ENCODE measurements around the gene INPP5A.

INPP5A gene

DNA sequence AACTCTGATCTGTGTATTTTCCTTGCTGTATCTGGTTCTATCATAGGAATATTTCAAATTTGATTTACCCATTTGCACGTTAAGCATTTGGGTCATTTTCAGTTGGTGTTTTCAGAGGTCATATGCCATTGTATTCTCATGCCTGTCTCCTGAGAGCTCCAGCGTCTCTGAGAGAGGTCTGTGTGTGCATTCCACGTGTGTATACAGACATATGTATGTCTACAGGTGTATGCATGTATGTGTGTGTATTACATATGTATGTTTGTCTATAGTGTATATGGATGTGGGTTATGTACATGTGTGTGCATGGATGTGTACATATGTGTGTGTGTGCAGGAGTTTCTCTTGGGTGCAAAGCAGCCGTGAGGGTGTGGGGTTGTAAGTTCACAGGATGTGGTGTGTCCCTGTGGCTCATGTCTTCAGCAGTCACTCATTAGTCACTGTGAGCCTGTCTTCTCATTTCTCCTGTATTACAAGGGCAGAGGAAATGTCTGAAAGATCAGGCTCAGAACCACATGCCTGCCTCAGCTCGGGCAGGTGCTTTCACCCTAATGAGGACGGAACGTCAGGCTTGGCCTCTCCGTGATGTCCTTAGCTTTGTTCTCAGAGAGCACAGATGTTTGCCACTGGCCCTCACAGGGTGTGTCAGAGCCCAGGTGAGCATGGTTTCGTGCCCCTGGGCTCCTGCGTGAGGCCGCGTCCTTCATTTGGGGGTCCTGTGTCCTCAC lies 146.7 kb downstream of the INPP5A start:
- no peak for FAIRE-seq

DNA sequence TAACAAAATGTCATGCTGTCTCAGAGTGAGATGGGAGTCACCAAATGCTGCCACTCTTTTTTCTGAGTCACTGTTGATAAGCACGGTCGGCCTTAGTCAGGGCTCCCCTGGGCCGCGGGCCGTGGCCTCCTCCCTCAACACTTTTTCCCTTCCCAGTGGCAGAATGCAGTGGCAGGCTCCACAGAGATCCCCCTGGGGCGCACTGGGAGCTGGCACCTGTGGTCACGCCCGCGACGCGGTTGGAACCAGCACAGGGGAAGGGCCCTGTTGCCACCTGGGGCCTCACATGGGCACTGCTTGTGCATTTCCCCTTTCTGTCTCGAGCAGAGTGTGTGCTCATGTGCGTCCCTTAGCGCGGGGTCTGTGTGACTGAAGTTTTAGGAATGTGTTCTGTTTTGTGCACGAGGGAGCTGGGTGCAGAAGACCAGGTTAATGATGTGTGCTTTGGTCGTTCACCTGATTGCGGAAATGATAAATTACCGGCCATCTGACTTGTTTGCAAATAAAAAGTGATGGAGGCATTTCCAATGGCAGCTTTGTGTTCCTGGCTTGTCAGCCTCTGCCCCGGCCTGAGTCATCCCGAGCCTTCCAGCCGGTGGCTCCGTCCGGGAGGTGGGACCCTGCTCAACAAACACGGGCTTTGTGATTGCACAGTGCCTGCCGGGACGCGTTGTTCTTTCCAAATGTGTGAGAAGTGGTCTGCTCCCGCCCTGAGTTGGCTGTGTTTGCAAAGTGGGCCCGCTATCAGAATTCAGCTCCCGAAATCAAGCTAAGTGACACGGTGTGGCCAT lies 147.7 kb downstream of the INPP5A start:
- FAIRE-seq, result no peak

DNA sequence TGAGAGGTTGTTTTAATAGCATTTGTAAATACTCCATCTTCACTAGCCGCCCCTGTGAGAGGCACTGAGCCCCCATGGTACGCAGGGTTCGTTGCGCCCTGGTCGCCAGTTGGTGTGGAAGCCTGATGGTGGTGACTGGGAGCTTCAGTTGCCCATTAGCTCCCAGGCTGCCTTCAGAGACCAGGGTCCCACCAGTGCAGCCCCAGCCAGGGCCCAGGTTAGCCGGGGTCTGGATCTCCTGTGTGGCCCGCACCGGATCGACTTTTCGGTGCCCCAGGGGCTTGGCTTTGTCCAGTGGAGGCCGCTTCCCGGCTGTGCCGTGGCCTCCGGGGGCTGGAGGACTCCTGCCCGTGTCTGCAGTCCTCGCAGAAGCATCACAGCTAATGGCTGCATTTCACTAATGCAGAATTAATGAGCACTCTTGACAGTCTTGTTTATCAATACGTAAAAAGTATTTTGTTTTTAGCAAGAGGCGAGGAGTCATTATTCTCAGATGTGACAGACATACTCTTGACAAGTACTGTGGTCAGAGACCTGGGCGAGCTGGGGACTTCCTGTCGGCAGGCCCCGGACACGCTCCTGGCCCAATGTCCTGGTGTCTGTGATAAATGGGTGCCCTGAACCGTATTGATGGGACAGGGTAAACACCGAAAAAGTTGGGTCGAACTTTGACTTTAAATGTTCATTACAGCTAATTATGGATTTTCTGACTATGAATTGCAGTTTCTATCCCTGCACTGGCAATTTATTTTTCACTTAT lies 148.5 kb downstream of the INPP5A start:
- no peak for FAIRE-seq

DNA sequence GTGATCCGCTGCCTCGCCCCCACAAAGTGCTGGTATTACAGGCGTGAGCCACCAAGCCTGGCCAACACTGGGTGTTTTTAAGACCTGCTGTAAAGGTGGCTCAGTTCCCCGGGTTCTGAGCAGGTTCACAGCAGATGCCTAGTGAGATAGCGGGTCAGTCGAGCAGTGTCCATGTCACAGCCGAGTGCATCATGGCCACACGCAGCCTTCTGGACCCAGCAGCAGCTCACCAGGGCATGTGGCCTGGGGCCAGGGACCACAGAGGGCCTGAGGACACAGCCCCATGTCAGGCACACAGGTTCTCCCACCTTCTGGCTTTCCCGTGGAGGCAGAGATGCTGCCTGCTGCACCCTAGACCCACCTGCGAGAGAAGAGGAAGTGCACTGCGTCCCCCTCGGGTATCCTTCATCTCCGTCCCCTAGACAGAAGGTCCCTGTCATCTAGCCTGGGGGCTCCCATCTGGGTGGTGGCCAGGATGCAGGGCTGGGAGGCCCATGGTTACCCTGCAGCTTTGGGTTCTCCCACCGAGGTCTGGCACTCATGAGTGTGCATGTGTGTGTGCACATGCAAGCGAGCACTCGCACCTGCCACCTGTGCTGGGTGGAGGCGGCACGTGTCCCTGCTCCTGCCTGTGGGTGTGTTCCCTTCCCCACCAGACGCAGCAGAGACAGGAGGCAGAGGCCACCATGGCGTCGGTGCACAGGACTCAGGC lies 149.8 kb downstream of the INPP5A start:
- no peak for FAIRE-seq

DNA sequence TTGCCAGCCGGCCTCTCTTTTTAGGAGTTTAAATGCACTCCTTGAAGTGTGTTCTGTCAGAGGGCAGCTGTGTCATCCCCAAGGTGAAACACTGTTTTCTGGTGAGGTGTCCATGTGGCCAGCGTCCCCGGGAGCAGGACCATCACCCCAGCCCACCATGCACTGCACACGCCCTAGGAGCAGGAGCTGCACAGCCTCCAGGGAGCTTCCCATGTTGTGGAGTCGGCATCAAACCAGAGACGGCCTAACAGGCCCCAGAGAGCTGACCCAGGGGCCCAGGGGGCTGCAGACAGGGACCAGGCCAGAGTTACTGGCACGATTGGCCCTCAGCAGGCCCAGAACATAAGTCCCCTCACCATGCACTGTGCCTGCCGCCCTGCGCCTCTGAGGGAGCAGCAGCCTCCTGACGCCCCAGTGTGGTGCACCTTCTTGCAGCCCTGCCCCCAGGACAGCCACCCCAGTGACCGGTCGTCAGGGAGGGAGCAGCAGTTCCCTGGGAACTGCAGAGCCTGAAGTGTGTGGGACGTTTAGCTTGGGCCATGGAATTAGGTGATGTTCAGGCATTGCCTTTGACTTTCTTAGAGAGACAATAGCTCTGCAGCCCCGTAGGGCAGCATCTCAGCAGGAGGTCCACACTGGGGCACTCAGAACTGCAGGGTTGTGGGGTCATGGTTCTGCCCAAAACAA lies 150.4 kb downstream of the INPP5A start:
- FAIRE-seq, result no peak

DNA sequence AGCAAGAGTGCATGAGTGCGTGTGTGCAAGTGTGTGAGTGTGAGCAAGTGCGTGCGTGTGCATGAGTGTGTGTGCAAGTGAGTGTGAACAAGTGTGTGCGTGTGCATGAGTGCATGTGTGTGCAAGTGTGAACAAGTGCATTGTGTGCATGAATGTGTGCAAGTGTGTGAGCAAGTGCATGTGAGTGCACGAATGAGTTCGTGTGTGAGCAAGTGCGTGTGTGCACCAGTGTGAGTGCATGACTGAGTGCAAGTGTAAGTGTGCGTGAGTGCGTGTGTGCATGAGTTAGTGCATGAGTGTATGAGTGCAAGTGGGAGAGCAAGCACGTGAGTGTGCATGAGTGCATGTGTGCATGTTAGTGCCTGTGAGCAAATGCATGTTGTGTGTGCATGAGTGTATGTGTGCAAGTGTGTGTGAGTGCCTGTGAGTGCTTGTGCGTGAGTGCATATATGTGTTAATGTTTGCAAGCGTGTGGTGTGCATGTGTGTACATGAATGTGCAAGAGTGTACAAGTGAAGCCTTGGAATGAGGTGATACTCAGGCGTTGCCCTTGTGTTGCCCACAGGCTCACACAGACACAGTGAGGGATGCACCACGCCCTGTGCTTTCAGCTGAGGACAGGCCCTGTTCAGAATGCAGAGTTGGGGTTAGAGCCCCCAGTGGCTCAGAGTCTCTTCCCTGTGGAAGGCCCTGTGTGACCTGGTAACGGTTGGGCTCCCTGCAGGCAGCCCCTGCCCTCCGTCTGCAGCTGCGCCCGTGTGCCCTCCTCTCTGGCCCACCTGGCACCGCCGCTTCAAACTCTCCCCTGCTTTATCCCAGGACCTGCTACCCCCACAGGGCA lies 151.2 kb downstream of the INPP5A start:
- no peak for FAIRE-seq

DNA sequence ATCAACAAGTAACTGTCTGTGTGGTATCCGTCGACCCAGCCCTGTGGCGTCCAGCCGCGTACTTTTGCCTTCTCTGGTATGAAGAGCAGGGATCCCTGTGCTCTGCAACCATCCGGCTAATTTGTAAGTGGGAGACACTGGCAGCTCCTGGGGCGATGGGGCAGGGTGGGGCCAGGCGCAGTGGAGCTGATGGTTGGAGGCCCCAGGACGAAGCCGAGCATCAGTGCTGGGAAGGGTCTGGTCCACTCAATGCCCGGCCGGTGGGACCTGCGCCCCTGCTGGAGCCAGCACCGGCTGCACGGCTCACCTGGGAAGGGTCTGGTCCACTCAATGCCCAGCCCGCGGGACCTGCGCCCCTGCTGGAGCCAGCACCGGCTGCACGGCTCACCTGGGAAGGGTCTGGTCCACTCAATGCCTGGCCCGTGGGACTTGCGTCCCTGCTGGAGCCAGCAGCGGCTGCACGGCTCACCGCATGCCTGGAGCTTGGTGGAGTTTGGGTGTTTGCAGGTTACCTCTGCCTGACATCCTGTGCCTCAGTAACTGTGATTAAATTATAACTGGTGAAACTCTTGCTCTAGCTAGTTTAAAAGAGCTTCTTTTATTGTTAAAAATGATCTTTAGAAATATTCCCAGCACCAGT lies 152.3 kb downstream of the INPP5A start:
- no peak for FAIRE-seq

DNA sequence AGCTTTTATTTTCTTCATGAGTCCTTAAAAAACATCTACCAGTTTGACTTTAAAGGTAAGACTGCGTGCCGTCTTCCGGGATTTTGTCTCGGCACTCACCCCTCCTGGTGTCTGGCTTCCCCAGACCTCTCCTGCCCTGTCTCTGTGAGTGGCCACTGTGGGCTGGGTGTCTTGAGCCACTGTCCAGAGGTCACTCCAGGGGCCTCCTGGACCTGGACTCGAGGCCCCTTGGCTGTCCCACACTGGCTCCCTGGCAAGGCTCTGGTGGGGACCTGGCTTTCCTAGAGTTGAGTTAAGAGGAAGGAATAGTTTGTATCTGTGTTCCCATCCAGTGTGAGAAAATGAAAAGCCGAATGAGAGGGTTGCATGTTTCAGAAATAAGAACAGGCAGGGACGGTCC lies 152.8 kb downstream of the INPP5A start:
- FAIRE-seq, result no peak

DNA sequence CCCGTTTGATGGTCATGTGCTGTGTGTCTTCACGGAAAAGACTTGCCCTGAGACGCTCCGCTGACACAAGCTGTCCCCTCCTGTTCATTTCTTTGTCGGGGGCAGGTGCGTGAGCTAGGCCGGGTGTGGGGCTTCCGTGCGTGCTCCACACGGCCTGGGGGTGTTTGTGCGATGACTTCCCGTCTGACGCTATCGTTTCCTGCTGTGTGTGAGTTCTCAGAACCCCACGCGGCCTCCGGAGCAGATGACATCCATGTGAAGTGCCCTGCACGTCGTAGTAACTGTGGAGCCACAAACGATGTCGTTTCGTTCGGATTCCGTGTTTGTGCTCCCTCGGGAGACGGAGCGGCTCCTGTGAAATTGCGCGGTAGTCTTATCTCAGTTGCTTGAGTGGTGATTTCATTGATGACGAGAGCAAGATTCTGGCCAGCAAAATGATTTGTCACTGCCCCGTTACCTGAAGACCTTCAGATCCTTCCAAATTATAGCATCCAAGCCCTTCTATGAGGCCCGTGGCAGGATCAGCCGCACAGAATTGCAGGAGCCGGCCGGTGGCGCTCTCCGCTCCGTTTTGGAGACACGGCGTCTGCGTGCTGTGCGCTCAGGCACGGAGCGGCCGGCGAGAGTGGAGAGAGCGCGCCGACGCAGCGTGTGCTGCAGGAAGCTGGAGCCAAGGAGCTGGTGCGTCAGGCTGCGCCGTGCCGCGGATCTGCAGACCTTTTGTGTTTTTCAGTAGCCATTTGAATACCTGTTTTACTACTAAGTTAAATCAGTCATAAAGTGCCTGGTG lies 153.4 kb downstream of the INPP5A start:
- no peak for FAIRE-seq

DNA sequence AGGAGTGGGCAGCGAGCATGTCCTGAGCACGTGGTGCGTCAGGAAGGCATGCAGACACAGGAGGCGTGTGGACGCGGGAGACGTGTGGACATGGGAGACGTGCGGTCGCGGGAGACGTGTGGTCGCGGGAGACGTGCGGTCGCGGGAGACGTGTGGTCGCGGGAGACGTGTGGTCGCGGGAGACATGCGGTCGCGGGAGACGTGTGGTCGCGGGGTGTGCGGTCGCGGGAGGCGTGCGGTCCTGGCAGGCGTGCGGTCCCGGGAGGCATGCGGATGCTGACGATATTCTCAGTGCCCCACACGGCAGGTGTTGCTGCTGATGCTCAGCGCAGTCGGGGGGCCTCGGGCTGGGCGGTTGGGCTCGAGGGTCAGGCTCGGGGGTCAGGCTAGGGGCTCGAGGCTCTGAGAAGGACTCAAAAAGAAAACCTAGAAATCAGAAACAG lies 154.1 kb downstream of the INPP5A start:
- FAIRE-seq, result no peak

DNA sequence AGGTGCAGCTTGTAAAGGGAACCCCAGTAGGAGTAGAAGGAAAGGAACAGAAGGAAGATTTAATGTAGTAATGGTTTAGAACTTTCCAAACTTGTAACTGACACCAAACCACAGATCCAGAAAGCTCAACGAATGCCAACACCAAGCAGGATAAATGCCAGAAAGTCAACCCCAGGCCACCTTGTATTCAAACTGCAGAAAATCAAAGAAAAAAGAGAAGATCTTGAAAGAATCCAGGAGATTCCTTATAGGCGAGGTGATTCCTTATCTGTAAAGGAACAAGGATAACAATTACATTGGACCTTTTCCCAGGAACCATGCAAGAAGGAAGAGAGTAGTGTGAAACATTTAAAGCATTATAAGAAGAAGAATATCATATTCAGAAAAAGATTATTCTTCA lies 154.7 kb downstream of the INPP5A start:
- no peak for FAIRE-seq

DNA sequence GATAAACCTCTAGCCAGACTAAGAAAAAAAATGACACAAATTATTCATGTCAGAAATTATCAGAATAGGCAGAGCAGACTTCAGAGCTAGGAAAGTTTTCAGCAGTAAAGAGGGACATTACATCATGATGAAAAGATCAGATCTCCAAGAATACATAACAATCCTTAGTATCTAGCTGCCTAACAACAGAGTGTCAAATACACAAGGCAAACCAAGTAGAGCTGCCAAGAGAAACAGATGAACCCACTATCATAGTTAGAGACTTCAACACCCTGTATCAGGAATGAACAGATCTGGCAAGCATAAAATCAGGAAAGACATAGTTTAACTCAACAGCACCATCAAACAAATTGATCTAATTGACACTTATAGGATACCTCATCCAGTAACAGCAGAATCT lies 156.1 kb downstream of the INPP5A start:
- FAIRE-seq, result no peak

DNA sequence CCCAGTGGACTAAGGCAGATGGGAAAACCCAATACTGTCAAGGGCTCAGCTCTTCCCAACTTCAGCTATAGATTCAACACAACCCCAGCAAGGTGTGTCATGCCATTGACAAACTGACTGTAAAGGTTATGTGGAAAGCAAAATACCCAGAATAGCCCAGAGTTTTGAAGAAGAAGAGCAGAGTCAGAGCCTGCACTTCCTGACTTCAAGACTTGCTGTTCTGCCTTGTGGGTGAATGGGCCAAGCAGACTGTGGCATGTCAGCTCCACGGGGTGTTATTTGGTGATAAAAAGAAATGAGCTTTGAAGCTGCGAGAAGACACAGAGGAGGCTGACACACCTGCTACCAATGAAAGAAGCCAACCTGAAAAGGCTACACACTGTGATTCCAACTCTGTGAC lies 158.6 kb downstream of the INPP5A start:
- no peak for FAIRE-seq

DNA sequence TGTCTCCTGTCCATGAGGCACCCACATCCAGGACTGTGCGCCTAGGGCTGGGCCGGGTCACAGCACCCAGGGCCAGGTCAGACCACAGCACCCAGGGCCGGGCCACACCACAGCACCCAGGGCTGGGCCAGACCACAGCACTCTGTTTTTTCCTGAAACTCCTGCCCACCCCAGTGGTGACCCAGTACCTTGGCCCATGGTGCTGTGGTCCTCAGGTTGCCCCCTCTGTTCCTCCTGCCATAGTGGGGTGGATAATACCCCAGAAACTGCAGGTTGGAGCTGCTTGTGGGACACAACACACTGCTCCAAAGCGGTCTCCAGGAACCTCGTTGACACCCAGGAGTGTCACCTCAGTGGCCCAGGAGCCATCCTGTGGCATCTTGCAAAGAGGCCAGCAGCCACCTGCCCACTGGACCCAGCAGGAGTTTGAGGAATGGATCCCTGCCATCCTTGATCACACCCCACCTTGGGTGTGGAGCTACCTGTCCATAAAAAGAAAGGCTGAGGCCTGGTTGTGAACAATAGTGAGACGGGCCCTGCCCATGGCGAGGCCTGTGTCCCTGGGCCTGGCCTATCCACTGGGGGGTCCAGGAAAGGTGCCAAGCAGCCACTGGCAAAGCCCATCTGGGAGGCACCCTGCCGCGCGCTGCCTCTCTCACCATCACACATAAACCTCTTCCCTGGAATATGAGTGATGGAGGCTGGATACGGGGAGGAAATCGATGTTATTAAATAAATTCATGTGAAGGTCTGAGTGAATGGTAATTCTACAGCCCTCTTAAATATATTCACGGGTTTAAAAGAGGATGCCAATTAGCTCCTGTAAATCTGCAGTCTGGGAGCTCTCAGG lies 159.4 kb downstream of the INPP5A start:
- FAIRE-seq, result no peak

DNA sequence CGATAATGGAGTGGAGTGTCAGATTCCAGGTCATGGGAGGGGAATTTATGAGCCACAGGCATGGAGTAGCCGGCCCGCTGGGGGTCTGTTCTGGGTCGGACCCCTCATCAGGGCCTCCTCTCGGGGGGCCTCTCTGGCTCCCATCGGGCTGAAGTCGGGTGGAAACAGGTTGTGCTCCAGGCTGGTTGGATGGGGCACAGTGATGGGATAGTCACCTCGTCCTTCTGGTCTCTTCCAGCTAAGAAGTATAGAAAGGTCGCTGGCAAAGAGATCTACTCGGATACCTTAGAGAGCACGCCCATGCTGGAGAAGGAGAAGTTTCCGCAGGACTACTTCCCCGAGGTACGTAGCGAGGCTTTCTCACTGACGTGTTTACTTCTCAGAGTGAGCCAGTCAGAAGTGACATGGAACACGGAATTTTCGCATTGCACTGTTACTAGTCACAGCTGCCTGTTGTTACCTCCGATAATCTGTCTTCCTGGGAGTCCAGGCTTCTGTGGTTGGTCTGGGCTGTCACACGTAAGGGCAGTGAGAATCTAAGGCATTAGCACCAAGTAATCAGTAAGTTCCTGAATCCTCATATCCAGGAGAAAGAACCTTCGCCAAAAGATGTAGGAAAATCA lies 160.1 kb downstream of the INPP5A start:
- no peak for FAIRE-seq

DNA sequence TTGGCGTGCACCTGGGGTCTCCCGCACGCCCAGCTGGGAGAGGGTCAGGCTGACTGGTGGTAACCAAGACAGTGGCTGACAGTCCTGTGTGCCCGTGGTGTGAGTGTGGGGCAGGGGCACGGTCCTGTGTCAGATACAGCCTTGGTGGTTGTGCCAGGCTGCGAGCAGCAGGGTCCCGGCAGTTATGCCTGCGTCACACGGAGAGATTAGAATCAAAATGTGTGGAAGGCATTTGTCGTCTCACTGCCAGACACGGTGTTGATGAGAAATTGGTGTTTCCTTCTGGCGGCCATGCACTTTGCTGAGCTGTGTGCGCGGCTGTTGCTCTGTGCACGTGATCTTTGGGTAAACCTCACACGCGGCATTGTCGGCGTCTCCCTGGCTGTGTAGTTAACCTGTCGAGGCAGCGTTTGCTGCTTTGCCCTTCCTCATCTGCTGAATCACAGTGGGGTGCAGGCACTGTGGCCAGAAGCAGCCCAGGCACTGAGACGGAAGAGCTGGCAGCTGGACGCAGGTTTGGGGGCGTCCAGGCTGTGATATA lies 160.7 kb downstream of the INPP5A start:
- no peak for FAIRE-seq

DNA sequence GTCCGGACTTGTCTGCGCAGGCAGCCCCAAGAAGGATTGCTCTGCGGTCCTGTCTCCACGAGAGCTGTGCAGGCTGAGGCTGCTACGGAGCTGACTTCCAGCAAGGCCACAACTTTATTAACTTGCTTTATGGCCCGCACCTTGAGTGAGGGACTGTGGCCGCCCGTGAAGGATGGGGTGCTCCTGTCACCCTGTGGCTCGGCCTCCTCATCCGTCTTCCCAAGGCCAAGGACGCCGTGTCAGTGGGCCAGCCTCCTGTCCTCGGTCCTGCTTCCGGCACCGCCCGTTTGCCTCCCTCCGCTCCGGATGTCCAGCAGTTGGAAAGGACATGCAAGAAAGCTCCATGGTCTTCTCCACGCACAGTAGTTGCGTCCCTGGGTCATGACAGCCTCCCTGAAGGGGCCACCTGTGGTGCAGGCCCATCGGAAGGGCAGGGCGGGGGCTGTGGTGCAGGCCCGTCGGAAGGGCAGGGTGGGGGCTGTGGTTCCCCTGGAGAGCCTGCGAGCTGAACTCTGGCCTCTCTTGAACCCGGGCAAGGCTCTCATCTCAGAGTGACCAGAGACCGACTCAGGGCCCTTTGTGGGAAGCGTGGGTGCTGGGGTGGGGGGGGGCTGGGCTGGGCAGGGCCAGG lies 161.3 kb downstream of the INPP5A start:
- no peak for FAIRE-seq
